Measurements from ENCODE around the gene EXOC3L2. TPM values are rescaled to one million over a fixed set of nuclear protein-coding genes. Genes with fewer than 3 reads are reported as not detected.

The EXOC3L2 gene
- total and polyA plus RNA-seq, 2 donors (not counting 3 experiments of a cell fraction or from before 2014, with no cell fraction given), result 0.66 to 1.8 TPM

DNA sequence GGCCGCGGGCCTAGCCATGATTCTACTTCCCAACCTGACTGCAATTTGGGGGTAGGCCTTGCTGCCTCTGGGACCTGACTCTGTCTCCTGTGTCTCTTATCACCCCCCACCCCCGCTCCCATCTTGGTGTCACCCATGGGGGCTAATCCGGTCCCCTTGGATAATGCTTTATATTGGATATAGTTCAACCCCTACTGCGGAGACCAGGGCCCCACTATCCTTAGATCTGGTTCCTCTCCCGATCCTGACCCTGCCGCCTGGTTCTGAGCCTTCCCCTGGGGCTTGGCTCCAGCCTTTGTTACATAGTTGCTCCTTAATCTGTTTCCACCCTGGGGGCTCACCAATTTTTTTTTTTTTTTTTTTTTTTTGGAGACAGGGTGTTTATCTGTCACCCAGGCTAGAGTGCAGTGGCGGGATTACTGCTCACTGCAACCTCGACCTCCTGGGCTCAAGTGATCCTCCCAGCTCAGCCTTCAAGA is 65.3 kb downstream of the EXOC3L2 start:
- Histone ChIP-seq H3K4me3 (replicated peaks in 1 of 3; ENCODE audit: insufficient read depth in 1 of 3, low read depth in 1 of 3, low read length in 3 of 3) (peak overlapping the region; percentile 68 to 90 (median 85)), H3K4me1 (ENCODE audit: control insufficient read depth, extremely low read depth, insufficient read depth, low read length) (peaks cover 13% of the 10 kb centered on the region), H3K36me3 (ENCODE audit: control insufficient read depth in 2 of 2, extremely low read depth in 1 of 2, insufficient read depth in 2 of 2, low read length in 2 of 2) (no peaks in the 10 kb centered on the region), H3K27me3 (ENCODE audit: control insufficient read depth in 2 of 2, insufficient read depth in 2 of 2, low read length in 2 of 2) (no peaks in the 10 kb centered on the region), H2AFZ (ENCODE audit: low read depth, low read length) (peak overlapping the region; percentile 16), H3K9me1 (replicated peaks; ENCODE audit: control insufficient read depth, extremely low read depth, insufficient read depth, low read length) (no peaks in the 10 kb centered on the region), H3K9me3 (replicated peaks; ENCODE audit: control insufficient read depth, insufficient read depth, low read length) (no peaks in the 10 kb centered on the region), H4K20me1 (replicated peaks; ENCODE audit: control insufficient read depth, extremely low read depth, insufficient read depth, low read length) (no peaks in the 10 kb centered on the region), H3K4me2 (ENCODE audit: insufficient read depth, low read length) (peak overlapping the region; percentile 62), H3K79me2 (ENCODE audit: control insufficient read depth, insufficient read depth, low read length) (peaks cover 11% of the 10 kb centered on the region), H3K27ac (ENCODE audit: insufficient read depth, low read depth, low read length) (peak overlapping the region; percentile 68), H3K9ac (replicated peaks; ENCODE audit: extremely low read depth, insufficient read depth, low read length) (peak overlapping the region; percentile 74)
- CTCF ChIA-PET, result interaction anchor here (2.1 to 3.3 kb wide), 2 partner anchors 18 to 69 kb away, joined by 10 to 12 read pairs; no protein-coding TSS in a partner anchor
- TF ChIP-seq, protein P1, sequence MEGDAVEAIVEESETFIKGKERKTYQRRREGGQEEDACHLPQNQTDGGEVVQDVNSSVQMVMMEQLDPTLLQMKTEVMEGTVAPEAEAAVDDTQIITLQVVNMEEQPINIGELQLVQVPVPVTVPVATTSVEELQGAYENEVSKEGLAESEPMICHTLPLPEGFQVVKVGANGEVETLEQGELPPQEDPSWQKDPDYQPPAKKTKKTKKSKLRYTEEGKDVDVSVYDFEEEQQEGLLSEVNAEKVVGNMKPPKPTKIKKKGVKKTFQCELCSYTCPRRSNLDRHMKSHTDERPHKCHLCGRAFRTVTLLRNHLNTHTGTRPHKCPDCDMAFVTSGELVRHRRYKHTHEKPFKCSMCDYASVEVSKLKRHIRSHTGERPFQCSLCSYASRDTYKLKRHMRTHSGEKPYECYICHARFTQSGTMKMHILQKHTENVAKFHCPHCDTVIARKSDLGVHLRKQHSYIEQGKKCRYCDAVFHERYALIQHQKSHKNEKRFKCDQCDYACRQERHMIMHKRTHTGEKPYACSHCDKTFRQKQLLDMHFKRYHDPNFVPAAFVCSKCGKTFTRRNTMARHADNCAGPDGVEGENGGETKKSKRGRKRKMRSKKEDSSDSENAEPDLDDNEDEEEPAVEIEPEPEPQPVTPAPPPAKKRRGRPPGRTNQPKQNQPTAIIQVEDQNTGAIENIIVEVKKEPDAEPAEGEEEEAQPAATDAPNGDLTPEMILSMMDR (IDR thresholded peaks at IDR 0.05; ENCODE audit: extremely low read depth in 1 of 2, insufficient read depth in 1 of 2, low read depth in 1 of 2, low read length in 2 of 2), result no peak
- TF ChIP-seq JUN (IDR thresholded peaks at IDR 0.05; ENCODE audit: borderline replicate concordance, insufficient read depth, insufficient read length, low read depth) (no peak), MYC (IDR thresholded peaks at IDR 0.05; ENCODE audit: low read depth, low read length) (no peak), GATA2 (IDR thresholded peaks at IDR 0.05; ENCODE audit: insufficient read depth, insufficient read length, low read depth, low read length) (no peak), EZH2 (IDR thresholded peaks at IDR 0.05; ENCODE audit: borderline replicate concordance, low read depth, low read length, severe bottlenecking) (no peak), FOS (IDR thresholded peaks at IDR 0.05; ENCODE audit: borderline replicate concordance, insufficient read depth, low read length) (no peak), POLR2A (IDR thresholded peaks at IDR 0.05; ENCODE audit: low read depth, low read length) (no peak), POLR2AphosphoS5 (IDR thresholded peaks at IDR 0.05; ENCODE audit: insufficient read depth, low read depth, low read length) (no peak)
- TF ChIP-seq, protein P2, sequence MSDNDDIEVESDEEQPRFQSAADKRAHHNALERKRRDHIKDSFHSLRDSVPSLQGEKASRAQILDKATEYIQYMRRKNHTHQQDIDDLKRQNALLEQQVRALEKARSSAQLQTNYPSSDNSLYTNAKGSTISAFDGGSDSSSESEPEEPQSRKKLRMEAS (IDR thresholded peaks at IDR 0.05; ENCODE audit: insufficient read depth, insufficient read length), result no peak
- FAIRE-seq (no peak), DNase-seq (ENCODE audit: low read depth, low spot score) (no peak)
- POLR2A ChIA-PET, result no interaction called here
- dilution Hi-C loops (cut with MboI; ENCODE audit: extremely low pct_ligation_motif_present, low sequenced_read_pairs), result no loop called here
- intact Hi-C loops (cut with micrococcal nuclease), result no loop called here
- BruUV-seq (replicated peaks), result no TSS peak
